Caco-2 (cell line): ENCODE measurements around the gene SLC19A3. TPM values are rescaled to one million over a fixed set of nuclear protein-coding genes. Genes with fewer than 3 reads are reported as not detected.
"Not testable (repeated sequence)": the region's sequence is repeated elsewhere in the genome, so short reads cannot be mapped to it uniquely, and the experiment has no call there.

Experiments
- BruUV-seq: library from RNA; stranded (reverse); fragments of 400-500 nt; replicated peaks from 2 replicates; lab custom pipeline; 2021; lab: Mats Ljungman, UMichigan
- CTCF ChIA-PET: fragments of 300-600 bp; sonication (Branson Sonifier 250); formaldehyde crosslinking; loops from one replicate; lab custom pipeline; 2022; ENCODE audit warnings: antibody characterized with exemption; lab: Charles Lee
- POLR2A ChIA-PET: fragments of 300-600 bp; sonication (Branson Sonifier 250); formaldehyde crosslinking; loops from one replicate; lab custom pipeline; 2022; ENCODE audit warnings: antibody characterized with exemption; lab: Charles Lee
- DNase-seq, 2 experiments: peaks; one replicate each; pipeline versions ENCODE4 v3.0.0 to v3.0.0-alpha.2; 2020 to 2022
- H3K27me3 ChIP-seq: replicated peaks from 2 replicates; pipeline ENCODE4 v1.6.0; 2011; ENCODE audit warnings: low read length; ENCODE audit not compliant: control insufficient read depth, insufficient read depth
- H3K36me3 ChIP-seq: 2 replicates; pipeline ENCODE4 v1.5.1; 2011; ENCODE audit warnings: low read length; ENCODE audit not compliant: control insufficient read depth, insufficient read depth
- H3K4me1 ChIP-seq: fragments of 250-450 bp; sonication (Bioruptor Pico); 2 replicates; pipeline ENCODE4 v1.5.1; 2020; ENCODE audit warnings: mild to moderate bottlenecking
- H3K4me3 ChIP-seq: 2 replicates; pipeline ENCODE4 v1.5.1; 2011; ENCODE audit warnings: low read depth, mild to moderate bottlenecking, control low read depth, low read length
- H3K9me3 ChIP-seq: fragments of 250-450 bp; sonication (Bioruptor Pico); 2 replicates; pipeline ENCODE4 v1.5.1; 2020; ENCODE audit warnings: mild to moderate bottlenecking, moderate library complexity
- H3K27ac Mint-ChIP-seq: one replicate; pipeline ENCODE4 v1.8.0; 2022; ENCODE audit warnings: mixed read lengths; ENCODE audit not compliant: unreplicated experiment
- H3K27me3 Mint-ChIP-seq: one replicate; pipeline ENCODE4 v1.8.0; 2022; ENCODE audit warnings: mixed read lengths; ENCODE audit not compliant: insufficient read depth, unreplicated experiment
- H3K36me3 Mint-ChIP-seq: one replicate; pipeline ENCODE4 v1.8.0; 2022; ENCODE audit warnings: mild to moderate bottlenecking, mixed read lengths; ENCODE audit not compliant: insufficient read depth, unreplicated experiment
- H3K4me1 Mint-ChIP-seq: one replicate; pipeline ENCODE4 v1.8.0; 2022; ENCODE audit warnings: low read depth, mixed read lengths; ENCODE audit not compliant: unreplicated experiment
- H3K4me3 Mint-ChIP-seq: one replicate; pipeline ENCODE4 v1.8.0; 2022; ENCODE audit warnings: mild to moderate bottlenecking, moderate library complexity, mixed read lengths; ENCODE audit not compliant: unreplicated experiment
- H3K9me3 Mint-ChIP-seq: one replicate; pipeline ENCODE4 v1.8.0; 2022; ENCODE audit warnings: mixed read lengths; ENCODE audit not compliant: unreplicated experiment
- intact Hi-C: fragments of 100-400 bp; cut with micrococcal nuclease; formaldehyde crosslinking; loops from one replicate; pipeline ENCODE4 v1.10.0; 2022; ENCODE audit not compliant: unreplicated experiment
- total RNA-seq: library from RNA; stranded (reverse); gene quantifications from 2 replicates; pipeline ENCODE4 v1.2.3, GENCODE V29; 2022
- TF ChIP-seq, protein P1 (sequence below), 2 experiments: fragments of 200-600 bp in 1 of 2; IDR thresholded peaks; 1 replicate in 1 of 2; 2 replicates in 1 of 2; pipeline versions ENCODE4 v1.5.1 to v1.8.0; 2011 to 2022; ENCODE audit warnings: antibody characterized with exemption in 1 of 2, control low read depth in 1 of 2, inconsistent platforms in 1 of 2, low read depth in 1 of 2, low read length in 1 of 2, mild to moderate bottlenecking in 1 of 2, moderate library complexity in 1 of 2; ENCODE audit not compliant: insufficient read depth in 1 of 2, severe bottlenecking in 1 of 2, unreplicated experiment in 1 of 2

The SLC19A3 gene
- total RNA-seq, 1 experiment from 2014 or later = 98.5 TPM

DNA sequence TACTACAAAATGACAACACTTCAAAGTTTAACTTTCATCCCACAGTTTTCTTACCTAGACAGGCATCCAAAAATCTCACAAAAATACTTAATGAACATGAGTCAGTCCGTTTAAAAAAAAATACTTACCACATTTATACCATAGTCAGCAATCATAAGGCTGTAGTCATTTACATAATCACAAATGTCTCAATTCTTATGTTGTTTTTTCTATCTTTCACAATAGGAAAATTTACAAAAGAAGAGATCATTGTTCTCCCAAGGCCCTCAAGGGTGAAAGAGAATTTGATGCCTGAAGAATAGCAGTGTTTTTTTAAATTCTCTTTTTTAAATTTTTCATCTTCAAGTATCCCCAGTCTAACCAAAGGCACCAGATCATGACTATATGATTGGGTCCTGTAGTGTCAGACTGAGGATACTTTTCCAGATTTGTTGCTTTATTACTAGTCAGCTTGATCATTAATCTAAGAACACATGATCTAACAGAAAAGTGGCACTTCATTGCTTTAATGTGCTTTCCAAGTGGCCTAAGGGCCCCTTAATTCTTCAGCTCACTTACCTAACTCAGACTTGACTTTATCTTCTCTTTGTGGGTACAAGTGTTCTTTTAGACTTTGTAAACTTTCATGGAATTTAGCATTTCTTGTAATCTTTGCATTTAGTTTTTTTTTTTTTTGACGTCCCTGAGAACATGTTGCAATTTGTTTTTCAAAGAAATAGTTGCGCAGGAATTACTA is 46.5 kb downstream of the SLC19A3 start:
- no TSS peak for BruUV-seq
- Histone ChIP-seq H3K27me3 (no peaks in the 10 kb centered on the region), H3K36me3 (no peaks in the 10 kb centered on the region), H3K4me1 (no peaks in the 10 kb centered on the region), H3K9me3 (no peaks in the 10 kb centered on the region), H3K4me3 (no peak overlapping the region)
- no peak overlapping the region for H3K4me3 Mint-ChIP-seq
- TF ChIP-seq, protein P1, sequence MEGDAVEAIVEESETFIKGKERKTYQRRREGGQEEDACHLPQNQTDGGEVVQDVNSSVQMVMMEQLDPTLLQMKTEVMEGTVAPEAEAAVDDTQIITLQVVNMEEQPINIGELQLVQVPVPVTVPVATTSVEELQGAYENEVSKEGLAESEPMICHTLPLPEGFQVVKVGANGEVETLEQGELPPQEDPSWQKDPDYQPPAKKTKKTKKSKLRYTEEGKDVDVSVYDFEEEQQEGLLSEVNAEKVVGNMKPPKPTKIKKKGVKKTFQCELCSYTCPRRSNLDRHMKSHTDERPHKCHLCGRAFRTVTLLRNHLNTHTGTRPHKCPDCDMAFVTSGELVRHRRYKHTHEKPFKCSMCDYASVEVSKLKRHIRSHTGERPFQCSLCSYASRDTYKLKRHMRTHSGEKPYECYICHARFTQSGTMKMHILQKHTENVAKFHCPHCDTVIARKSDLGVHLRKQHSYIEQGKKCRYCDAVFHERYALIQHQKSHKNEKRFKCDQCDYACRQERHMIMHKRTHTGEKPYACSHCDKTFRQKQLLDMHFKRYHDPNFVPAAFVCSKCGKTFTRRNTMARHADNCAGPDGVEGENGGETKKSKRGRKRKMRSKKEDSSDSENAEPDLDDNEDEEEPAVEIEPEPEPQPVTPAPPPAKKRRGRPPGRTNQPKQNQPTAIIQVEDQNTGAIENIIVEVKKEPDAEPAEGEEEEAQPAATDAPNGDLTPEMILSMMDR (IDR thresholded peaks at IDR 0.05; ENCODE audit: insufficient read depth in 1 of 2, low read depth in 1 of 2, low read length in 1 of 2, severe bottlenecking in 1 of 2, unreplicated experiment in 1 of 2) = no peak
- no peaks in the 10 kb centered on the region for H3K9me3 Mint-ChIP-seq
- no peaks in the 10 kb centered on the region for H3K27me3 Mint-ChIP-seq
- no peak overlapping the region for H3K27ac Mint-ChIP-seq
- DNase-seq = no peak
- CTCF ChIA-PET = no interaction called here
- no peaks in the 10 kb centered on the region for H3K4me1 Mint-ChIP-seq
- POLR2A ChIA-PET = no interaction called here
- H3K36me3 Mint-ChIP-seq = no peaks in the 10 kb centered on the region
- intact Hi-C loops = no loop called here

DNA sequence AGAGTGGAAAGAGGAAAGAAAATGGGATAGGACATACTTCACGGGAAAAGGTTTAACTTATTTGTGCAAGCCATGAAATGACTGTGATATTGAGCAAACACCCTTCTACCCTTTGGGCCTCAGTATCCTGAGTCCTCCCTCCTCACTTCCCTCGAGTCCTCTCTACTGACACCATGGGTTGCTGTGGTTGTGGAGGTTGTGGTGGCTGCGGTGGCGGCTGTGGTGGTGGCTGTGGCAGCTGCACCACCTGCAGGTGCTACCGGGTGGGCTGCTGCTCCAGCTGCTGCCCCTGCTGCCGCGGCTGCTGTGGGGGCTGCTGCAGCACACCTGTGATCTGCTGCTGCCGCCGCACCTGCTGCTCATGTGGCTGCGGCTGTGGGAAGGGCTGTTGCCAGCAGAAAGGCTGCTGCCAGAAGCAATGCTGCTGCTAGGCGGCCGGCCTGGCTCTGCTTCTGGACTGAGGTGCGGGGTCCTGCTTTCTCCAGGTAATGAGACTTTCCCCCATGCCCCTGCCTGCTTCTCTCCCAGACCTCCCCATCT is 51.1 kb downstream of the SLC19A3 start, which contains the start of gene SCYGR5:
Gene SCYGR5 (plus strand): TSS at position 174 of the 540 bp plus-strand sequence. CDS start 0 bp downstream, at position 174.
- H3K4me3 ChIP-seq, H3K9me3 Mint-ChIP-seq, H3K4me1 ChIP-seq, H3K27ac Mint-ChIP-seq, POLR2A ChIA-PET, H3K4me1 Mint-ChIP-seq, CTCF ChIA-PET, BruUV-seq, intact Hi-C loops, H3K36me3 Mint-ChIP-seq, DNase-seq, H3K36me3 ChIP-seq, H3K27me3 Mint-ChIP-seq, H3K27me3 ChIP-seq, H3K4me3 Mint-ChIP-seq, H3K9me3 ChIP-seq: not testable (repeated sequence)

DNA sequence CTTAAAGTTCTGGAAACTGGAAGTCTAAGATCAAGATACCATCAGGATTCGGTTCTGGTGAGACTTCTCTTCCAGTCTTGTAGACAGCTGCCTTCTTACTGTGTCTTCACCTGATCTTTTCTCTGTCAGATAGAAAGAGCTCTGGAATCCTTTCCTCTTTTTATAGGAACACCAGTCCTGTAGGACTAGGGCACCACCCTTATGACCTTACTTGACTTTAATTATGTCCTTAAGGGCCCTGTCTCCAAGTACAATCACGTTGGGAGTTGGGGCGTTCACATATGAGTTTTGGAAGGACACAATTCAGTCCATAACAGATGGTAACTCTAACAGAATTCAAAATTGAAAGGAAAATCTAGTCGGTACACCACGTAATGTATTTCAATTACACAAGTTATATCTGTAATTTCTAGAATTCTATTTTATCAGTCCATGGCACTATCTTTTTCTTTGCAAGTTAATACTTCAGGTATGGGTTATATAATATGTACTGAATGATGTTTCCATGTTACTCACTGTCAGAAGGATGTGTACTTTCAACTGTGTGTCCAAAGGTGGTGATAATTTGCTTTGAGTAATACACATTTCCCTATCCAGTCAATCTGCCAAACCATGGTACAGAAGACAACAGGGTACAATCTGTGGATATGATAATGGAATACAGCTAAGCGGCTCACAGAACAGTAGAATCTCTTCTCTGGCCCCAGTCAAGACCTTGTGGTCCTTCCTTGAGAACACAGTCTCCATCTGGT is 52.5 kb downstream of the SLC19A3 start:
- Mint-ChIP-seq H3K4me1 (peaks cover 7% of the 10 kb centered on the region), H3K27me3 (no peaks in the 10 kb centered on the region), H3K27ac (no peak overlapping the region), H3K9me3 (no peaks in the 10 kb centered on the region), H3K4me3 (no peak overlapping the region), H3K36me3 (no peaks in the 10 kb centered on the region)
- Histone ChIP-seq H3K27me3 (no peaks in the 10 kb centered on the region), H3K4me3 (no peak overlapping the region), H3K36me3 (no peaks in the 10 kb centered on the region), H3K9me3 (no peaks in the 10 kb centered on the region), H3K4me1 (no peaks in the 10 kb centered on the region)
- CTCF ChIA-PET = interaction anchor here (0.7 kb wide), 1 partner anchor 98 kb away, joined by 8 read pairs; no protein-coding TSS in a partner anchor
- TF ChIP-seq, protein P1 (IDR thresholded peaks at IDR 0.05; ENCODE audit: insufficient read depth in 1 of 2, low read depth in 1 of 2, low read length in 1 of 2, severe bottlenecking in 1 of 2, unreplicated experiment in 1 of 2) = no peak
- intact Hi-C loops = no loop called here
- POLR2A ChIA-PET = no interaction called here
- no TSS peak for BruUV-seq
- no peak for DNase-seq
